Esophagus muscularis mucosa (tissue), 4 donors: ENCODE results near the gene CARMIL1. TPM values are rescaled to one million over a fixed set of nuclear protein-coding genes. Genes with fewer than 3 reads are reported as not detected.

ENCODE experiments used
- DNase-seq: peaks from one replicate; pipeline ENCODE4 v3.0.0-alpha.2; 2017; ENCODE audit errors: extremely low spot score
- H3K27ac ChIP-seq, 4 donors: fragments of 200-600 bp; sonication (generic); replicated peaks in 1 of 4; 1 replicate in 3 of 4; 2 replicates in 1 of 4; pipeline ENCODE4 v1.5.1; 2016 to 2019; ENCODE audit warnings: mild to moderate bottlenecking in 1 of 4
- H3K27me3 ChIP-seq, 4 donors: fragments of 200-600 bp; sonication (generic); one replicate each; pipeline versions ENCODE4 v1.5.1 to v1.6.0; 2016 to 2019
- H3K36me3 ChIP-seq, 4 donors: fragments of 200-600 bp; sonication (generic); one replicate each; pipeline ENCODE4 v1.5.1; 2016 to 2019
- H3K4me1 ChIP-seq, 4 donors: fragments of 200-600 bp; sonication (generic); one replicate each; pipeline ENCODE4 v1.5.1; 2016 to 2019
- H3K4me3 ChIP-seq, 4 donors: fragments of 200-600 bp; sonication (generic); 1 replicate in 2 of 4; 2 replicates in 2 of 4; pipeline ENCODE4 v1.5.1; 2016 to 2019; ENCODE audit warnings: mild to moderate bottlenecking in 4 of 4, moderate library complexity in 1 of 4
- H3K9me3 ChIP-seq, 4 donors: fragments of 200-600 bp; sonication (generic); 1 replicate in 3 of 4; 2 replicates in 1 of 4; pipeline ENCODE4 v1.5.1; 2016 to 2019
- CTCF ChIP-seq, 3 experiments: fragments of 200-600 bp in 2 of 3; fragments of 450-650 bp in 1 of 3; sonication (generic) in 2 of 3; IDR thresholded peaks; one replicate each; pipeline ENCODE4 v1.5.1; 2017 to 2019; ENCODE audit warnings: antibody characterized with exemption in 3 of 3, mild to moderate bottlenecking in 2 of 3, moderate library complexity in 1 of 3
- EP300 ChIP-seq: sonication (generic); formaldehyde crosslinking; IDR thresholded peaks from one replicate; pipeline ENCODE4 v1.6.1; 2017; ENCODE audit warnings: antibody characterized with exemption
- POLR2A ChIP-seq: fragments of 450-650 bp; IDR thresholded peaks from one replicate; pipeline ENCODE4 v1.6.1; 2017; ENCODE audit warnings: antibody characterized with exemption, moderate library complexity, mild to moderate bottlenecking, low read depth
- POLR2AphosphoS5 ChIP-seq, 2 donors: sonication (generic); formaldehyde crosslinking; IDR thresholded peaks; one replicate each; pipeline ENCODE4 v1.6.1; 2017; ENCODE audit warnings: antibody characterized with exemption in 2 of 2
- WGBS: methylation state at CpG from one replicate; pipeline ENCODE4 v1.1.5; 2018; 5-methylcytosine and 5-hydroxymethylcytosine counted together
- intact Hi-C: fragments of 100-400 bp; cut with DNase I; formaldehyde crosslinking; loops from one replicate; pipeline ENCODE4 v1.15.1; 2023
- total RNA-seq, 4 donors: library from RNA; depleted of rRNA; stranded (reverse); fragments of >200 nt; gene quantifications; one replicate each; pipeline versions ENCODE4 v1.1.0 to v1.2.1, GENCODE V29; 2016

The CARMIL1 gene
- total RNA-seq, 4 donors from 2014 or later: 10.0 to 12.1 (median 11.1) TPM

- peak overlapping the region; percentile 62 to 84 (median 70) for H3K4me3 ChIP-seq
- H3K27me3 ChIP-seq: peaks cover 0 to 16% (median 0%) of the 10 kb centered on the region in 4 donors
- TF ChIP-seq POLR2AphosphoS5 (IDR thresholded peaks at IDR 0.05) (no peak), POLR2A (no peak)
- no peak for DNase-seq
- intact Hi-C loops: no loop called here
- no peaks in the 10 kb centered on the region for H3K9me3 ChIP-seq
- 20% methylated on average over 12 of the region's 13 CpGs for WGBS
- peaks cover 9 to 32% (median 26%) of the 10 kb centered on the region in 4 donors for H3K4me1 ChIP-seq
- peak overlapping the region; percentile 59 to 72 (median 66) for H3K27ac ChIP-seq
- no peaks in the 10 kb centered on the region for H3K36me3 ChIP-seq
These were observed 1.3 kb downstream of the CARMIL1 start for GRCh38 chr6:25280344-25281074.

- no peaks in the 10 kb centered on the region for H3K4me1 ChIP-seq
- no peak for DNase-seq
- TF ChIP-seq POLR2A: no peak
- TF ChIP-seq EP300: no peak
- 97% methylated on average over 2 of the region's 2 CpGs for WGBS
- no peaks in the 10 kb centered on the region for H3K27me3 ChIP-seq
- no peaks in the 10 kb centered on the region for H3K9me3 ChIP-seq
- H3K36me3 ChIP-seq: no peaks in the 10 kb centered on the region
- no peak overlapping the region for H3K4me3 ChIP-seq
- intact Hi-C loops: no loop called here
- H3K27ac ChIP-seq: no peak overlapping the region
These were observed 7.7 kb downstream of the CARMIL1 start for GRCh38 chr6:25286891-25287290.

- intact Hi-C loops: no loop called here
- no peaks in the 10 kb centered on the region for H3K4me1 ChIP-seq
- 92% methylated on average over 6 of the region's 6 CpGs for WGBS
These were observed 8.8 kb downstream of the CARMIL1 start for GRCh38 chr6:25287941-25288340.

GRCh38 chr6:25288518-25288917 lies 9.3 kb downstream of the CARMIL1 start:
- Histone ChIP-seq H3K27ac (no peak overlapping the region), H3K4me3 (no peak overlapping the region), H3K9me3 (no peaks in the 10 kb centered on the region), H3K36me3 (no peaks in the 10 kb centered on the region), H3K4me1 (no peaks in the 10 kb centered on the region), H3K27me3 (no peaks in the 10 kb centered on the region)
- intact Hi-C loops: no loop called here
- no peak for DNase-seq
- 97% methylated on average over 2 of the region's 2 CpGs for WGBS
- TF ChIP-seq CTCF (IDR thresholded peaks at IDR 0.05): no peak
- TF ChIP-seq POLR2AphosphoS5 (IDR thresholded peaks at IDR 0.05): no peak

More at GRCh38 chr6:25287941-25288340, 8.8 kb downstream of the CARMIL1 start:
- TF ChIP-seq CTCF (IDR thresholded peaks at IDR 0.05) (no peak), POLR2A (no peak), POLR2AphosphoS5 (IDR thresholded peaks at IDR 0.05) (no peak), EP300 (no peak)
- Histone ChIP-seq H3K27me3 (no peaks in the 10 kb centered on the region), H3K4me3 (no peak overlapping the region), H3K9me3 (no peaks in the 10 kb centered on the region), H3K27ac (no peak overlapping the region), H3K36me3 (no peaks in the 10 kb centered on the region)
- no peak for DNase-seq

- WGBS: 76% methylated on average over 5 of the region's 5 CpGs
- TF ChIP-seq CTCF (IDR thresholded peaks at IDR 0.05) (no peak), POLR2A (no peak), EP300 (no peak), POLR2AphosphoS5 (IDR thresholded peaks at IDR 0.05) (no peak)
- H3K27ac ChIP-seq: no peak overlapping the region
These were observed 11.3 kb downstream of the CARMIL1 start for GRCh38 chr6:25290306-25291060.

More at GRCh38 chr6:25290306-25291060, 11.3 kb downstream of the CARMIL1 start:
- Histone ChIP-seq H3K9me3 (no peaks in the 10 kb centered on the region), H3K4me3 (no peak overlapping the region), H3K36me3 (no peaks in the 10 kb centered on the region), H3K27me3 (no peaks in the 10 kb centered on the region), H3K4me1 (peaks cover 0 to under 1% (median 0%) of the 10 kb centered on the region in 4 donors)
- intact Hi-C loops: no loop called here
- DNase-seq: no peak
